ENCODE results near the gene JAK3.

DNA sequence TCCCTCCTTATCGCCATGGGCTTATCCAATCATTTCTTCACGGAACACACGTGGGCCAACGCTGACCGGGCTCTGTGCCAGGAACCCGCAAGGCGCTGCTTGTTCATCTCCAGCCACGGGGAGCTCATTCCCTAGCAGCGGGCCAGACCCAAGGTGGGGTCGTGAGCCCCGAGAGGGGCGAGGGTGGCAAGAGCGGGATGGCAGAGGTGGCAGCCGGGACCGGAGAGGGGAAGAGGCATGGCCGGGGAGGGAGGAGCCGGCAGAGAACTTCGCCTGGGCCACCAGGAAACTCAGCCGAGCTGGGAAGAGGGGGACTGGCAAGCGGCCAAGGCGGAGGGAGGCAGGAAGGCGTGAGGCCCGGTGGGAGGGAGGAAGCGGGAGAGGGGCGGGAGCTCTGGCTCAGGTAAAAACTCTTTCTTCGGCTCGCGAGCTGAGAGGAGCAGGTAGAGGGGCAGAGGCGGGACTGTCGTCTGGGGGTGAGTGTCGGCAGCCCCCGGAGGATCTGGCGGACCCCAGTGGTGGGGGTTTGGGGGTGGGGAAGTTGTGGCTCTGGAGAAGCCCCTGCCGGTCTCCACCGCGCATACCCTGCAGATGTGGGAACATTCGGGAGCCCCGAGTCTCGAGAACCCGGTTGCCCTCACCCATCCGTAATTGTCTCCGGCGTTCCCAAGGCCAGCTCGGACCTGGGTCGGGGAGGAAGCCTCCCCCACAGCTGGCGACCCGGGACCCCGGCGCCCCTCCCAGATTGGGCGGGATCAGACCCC, 52.9 kb downstream of the JAK3 start, which contains the start of gene B3GNT3:
- TF ChIP-seq, protein P1, sequence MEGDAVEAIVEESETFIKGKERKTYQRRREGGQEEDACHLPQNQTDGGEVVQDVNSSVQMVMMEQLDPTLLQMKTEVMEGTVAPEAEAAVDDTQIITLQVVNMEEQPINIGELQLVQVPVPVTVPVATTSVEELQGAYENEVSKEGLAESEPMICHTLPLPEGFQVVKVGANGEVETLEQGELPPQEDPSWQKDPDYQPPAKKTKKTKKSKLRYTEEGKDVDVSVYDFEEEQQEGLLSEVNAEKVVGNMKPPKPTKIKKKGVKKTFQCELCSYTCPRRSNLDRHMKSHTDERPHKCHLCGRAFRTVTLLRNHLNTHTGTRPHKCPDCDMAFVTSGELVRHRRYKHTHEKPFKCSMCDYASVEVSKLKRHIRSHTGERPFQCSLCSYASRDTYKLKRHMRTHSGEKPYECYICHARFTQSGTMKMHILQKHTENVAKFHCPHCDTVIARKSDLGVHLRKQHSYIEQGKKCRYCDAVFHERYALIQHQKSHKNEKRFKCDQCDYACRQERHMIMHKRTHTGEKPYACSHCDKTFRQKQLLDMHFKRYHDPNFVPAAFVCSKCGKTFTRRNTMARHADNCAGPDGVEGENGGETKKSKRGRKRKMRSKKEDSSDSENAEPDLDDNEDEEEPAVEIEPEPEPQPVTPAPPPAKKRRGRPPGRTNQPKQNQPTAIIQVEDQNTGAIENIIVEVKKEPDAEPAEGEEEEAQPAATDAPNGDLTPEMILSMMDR (IDR thresholded peaks at IDR 0.05; ENCODE audit: low read depth, low read length, missing input control) = no peak
- TF ChIP-seq EGR1 (IDR thresholded peaks at IDR 0.05; ENCODE audit: low read depth in 2 of 2) = no peak
- no peak for TF ChIP-seq YY1 (IDR thresholded peaks at IDR 0.05)
- TF ChIP-seq RAD21 (IDR thresholded peaks at IDR 0.05) = no peak
- no peak for TF ChIP-seq GABPA (IDR thresholded peaks at IDR 0.05 in 1 of 2, conservative IDR thresholded peaks at IDR 0.05 in 1 of 2)
- no peak for TF ChIP-seq ATF3 (IDR thresholded peaks at IDR 0.05)
- no peak for TF ChIP-seq TAF1 (conservative IDR thresholded peaks at IDR 0.05)
- TF ChIP-seq REST (IDR thresholded peaks at IDR 0.05) = no peak
- TF ChIP-seq JUND (IDR thresholded peaks at IDR 0.05) = no peak
